ENCODE measurements around the gene ZNF683.
"Not testable (repeated sequence)": the region's sequence is repeated elsewhere in the genome, so short reads cannot be mapped to it uniquely, and the experiment has no call there.

- not testable (repeated sequence) for TF ChIP-seq POLR2A (IDR thresholded peaks at IDR 0.05; ENCODE audit: low read length); GATA1 (IDR thresholded peaks at IDR 0.05; ENCODE audit: low read depth, low read length)
Observed at GRCh38 chr1:26374361-26374760, 1.8 kb upstream of the ZNF683 start.

All from erythroblast (primary cell).